Stimulated activated CD8-positive, alpha-beta memory T cell treated with anti-CD3 and anti-CD28 coated beads, Interleukin-15, amount 100 ng/mL, for 1 hour (primary cell): ENCODE data around the gene MAP3K2.
"Not testable (repeated sequence)": the region's sequence is repeated elsewhere in the genome, so short reads cannot be mapped to it uniquely, and the experiment has no call there.

Experiments
- DNase-seq: peaks from one replicate; pipeline ENCODE4 v3.0.0-alpha.2; 2020; ENCODE audit warnings: low read depth

The MAP3K2 gene

GRCh38 chr2:127421116-127421800, 33.5 kb upstream of the MAP3K2 start:
- DNase-seq: no peak

- no peak for DNase-seq
Measured at GRCh38 chr2:127420039-127420864, 32.5 kb upstream of the MAP3K2 start.

- no peak for DNase-seq
Measured at GRCh38 chr2:127419448-127420038, 31.8 kb upstream of the MAP3K2 start.

GRCh38 chr2:127419112-127419430, 31.3 kb upstream of the MAP3K2 start:
- no peak for DNase-seq

GRCh38 chr2:127418300-127419111, 30.7 kb upstream of the MAP3K2 start, which contains the start of gene PROC:
TSS of gene PROC (plus strand) at chr2:127418427. CDS start at chr2:127419943, 1,516 bp downstream.
- no peak for DNase-seq

- DNase-seq: no peak
Measured at GRCh38 chr2:127417406-127417805, 29.6 kb upstream of the MAP3K2 start.

- DNase-seq: no peak
Measured at GRCh38 chr2:127416506-127417001, 28.8 kb upstream of the MAP3K2 start.

- peak; percentile 46 for DNase-seq
Measured at GRCh38 chr2:127415593-127416505, 28.1 kb upstream of the MAP3K2 start.

GRCh38 chr2:127414638-127415592, 27.1 kb upstream of the MAP3K2 start:
- no peak for DNase-seq

GRCh38 chr2:127413782-127414637, 26.2 kb upstream of the MAP3K2 start:
- DNase-seq: no peak

GRCh38 chr2:127413200-127413599, 25.4 kb upstream of the MAP3K2 start:
- no peak for DNase-seq

GRCh38 chr2:127411653-127412369, 24.0 kb upstream of the MAP3K2 start:
- DNase-seq: no peak

GRCh38 chr2:127410871-127411652, 23.3 kb upstream of the MAP3K2 start:
- no peak for DNase-seq

- DNase-seq: not testable (repeated sequence)
Measured at GRCh38 chr2:127409716-127410115, 21.9 kb upstream of the MAP3K2 start.

GRCh38 chr2:127408807-127409099, 21.0 kb upstream of the MAP3K2 start:
- DNase-seq: no peak

GRCh38 chr2:127408004-127408806, 20.4 kb upstream of the MAP3K2 start:
- DNase-seq: peak; percentile 72

GRCh38 chr2:127407661-127408003, 19.9 kb upstream of the MAP3K2 start:
- no peak for DNase-seq
